ENCODE data around the gene SMARCA5.

SMARCA5 gene

DNA sequence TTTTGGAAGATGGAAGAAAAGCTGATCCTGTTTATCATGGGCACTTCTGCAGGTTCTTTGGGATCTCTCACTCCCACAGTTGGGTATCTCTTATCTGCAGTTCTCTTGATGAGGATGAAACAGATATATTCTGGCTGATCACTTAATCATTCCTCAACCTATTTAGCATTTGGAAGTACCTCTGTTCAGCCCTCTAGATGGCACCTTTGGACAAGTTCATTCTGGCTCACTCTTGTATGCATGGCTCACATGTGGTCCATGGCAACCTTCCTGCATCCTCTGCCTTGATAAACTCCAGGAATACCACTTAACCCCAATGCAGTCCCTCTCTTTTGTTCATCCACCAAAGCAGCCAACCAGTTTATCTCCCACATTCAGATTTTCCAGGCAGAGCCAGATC lies 74.2 kb downstream of the SMARCA5 start:
- TF ChIP-seq, protein P1, sequence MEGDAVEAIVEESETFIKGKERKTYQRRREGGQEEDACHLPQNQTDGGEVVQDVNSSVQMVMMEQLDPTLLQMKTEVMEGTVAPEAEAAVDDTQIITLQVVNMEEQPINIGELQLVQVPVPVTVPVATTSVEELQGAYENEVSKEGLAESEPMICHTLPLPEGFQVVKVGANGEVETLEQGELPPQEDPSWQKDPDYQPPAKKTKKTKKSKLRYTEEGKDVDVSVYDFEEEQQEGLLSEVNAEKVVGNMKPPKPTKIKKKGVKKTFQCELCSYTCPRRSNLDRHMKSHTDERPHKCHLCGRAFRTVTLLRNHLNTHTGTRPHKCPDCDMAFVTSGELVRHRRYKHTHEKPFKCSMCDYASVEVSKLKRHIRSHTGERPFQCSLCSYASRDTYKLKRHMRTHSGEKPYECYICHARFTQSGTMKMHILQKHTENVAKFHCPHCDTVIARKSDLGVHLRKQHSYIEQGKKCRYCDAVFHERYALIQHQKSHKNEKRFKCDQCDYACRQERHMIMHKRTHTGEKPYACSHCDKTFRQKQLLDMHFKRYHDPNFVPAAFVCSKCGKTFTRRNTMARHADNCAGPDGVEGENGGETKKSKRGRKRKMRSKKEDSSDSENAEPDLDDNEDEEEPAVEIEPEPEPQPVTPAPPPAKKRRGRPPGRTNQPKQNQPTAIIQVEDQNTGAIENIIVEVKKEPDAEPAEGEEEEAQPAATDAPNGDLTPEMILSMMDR (IDR thresholded peaks at IDR 0.05; ENCODE audit: low read depth, low read length): no peak
- H3K4me3 ChIP-seq (ENCODE audit: low read depth, low read length): no peak overlapping the region

DNA sequence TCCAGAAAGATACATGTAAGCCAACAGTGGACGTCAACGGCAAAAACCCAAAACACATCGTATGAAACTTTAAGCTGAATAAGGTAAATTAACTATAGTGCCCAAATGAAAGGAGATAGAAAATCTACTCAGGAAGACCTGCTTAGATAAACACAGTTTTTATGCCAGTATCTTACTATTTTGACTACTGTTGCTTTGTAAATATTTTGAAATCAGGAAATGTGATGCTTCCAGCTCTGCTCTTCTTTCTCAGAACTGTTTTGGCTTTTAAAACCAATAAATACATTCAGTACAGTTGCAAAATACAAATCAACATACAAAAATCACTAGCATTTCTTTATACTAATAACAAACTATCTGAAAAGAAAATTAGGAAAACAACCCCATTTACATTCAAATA lies 83.8 kb downstream of the SMARCA5 start:
- H3K4me3 ChIP-seq (ENCODE audit: low read depth, low read length): no peak overlapping the region
- TF ChIP-seq, protein P1 (IDR thresholded peaks at IDR 0.05; ENCODE audit: low read depth, low read length): no peak

DNA sequence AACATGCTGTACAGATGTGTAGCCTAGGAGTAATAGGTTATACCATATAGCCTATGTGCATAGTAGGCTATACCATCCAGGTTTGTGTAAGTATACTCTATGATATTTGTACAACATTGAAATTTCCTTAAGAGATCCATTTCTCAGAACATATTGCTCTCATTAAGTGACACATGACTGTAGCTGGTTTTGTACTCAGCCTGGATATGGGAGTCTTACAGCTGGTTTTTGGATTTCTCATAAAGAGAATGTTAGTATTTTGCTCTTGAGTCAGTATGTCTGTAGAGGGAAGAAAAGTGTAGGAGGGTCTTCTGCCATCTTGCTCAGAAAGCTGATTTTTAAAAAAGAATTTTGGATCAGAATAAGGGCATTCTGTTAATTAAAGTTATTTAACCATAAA lies 85.3 kb downstream of the SMARCA5 start:
- TF ChIP-seq, protein P1 (IDR thresholded peaks at IDR 0.05; ENCODE audit: low read depth, low read length): no peak
- H3K4me3 ChIP-seq (ENCODE audit: low read depth, low read length): no peak overlapping the region

DNA sequence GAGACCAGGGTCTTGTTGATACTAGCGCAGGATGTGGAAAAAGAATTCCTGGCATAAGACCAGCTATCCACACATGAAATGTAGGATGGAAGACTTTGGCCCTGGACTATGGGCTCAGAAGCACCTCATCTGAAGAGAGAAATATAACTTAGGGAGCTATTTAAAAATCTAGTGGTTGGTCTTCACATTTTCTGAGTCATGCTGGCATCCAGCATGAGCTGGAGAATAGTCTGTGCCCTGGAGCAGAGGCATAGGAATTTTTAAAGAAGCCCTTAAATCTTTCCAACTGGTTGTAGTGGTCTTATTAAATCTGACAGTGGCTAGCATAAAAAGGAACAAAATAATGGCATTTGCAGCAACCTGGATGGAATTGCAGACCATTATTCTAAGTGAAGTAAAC lies 86.3 kb downstream of the SMARCA5 start:
- TF ChIP-seq, protein P1 (IDR thresholded peaks at IDR 0.05; ENCODE audit: low read depth, low read length): no peak
- no peak overlapping the region for H3K4me3 ChIP-seq (ENCODE audit: low read depth, low read length)

DNA sequence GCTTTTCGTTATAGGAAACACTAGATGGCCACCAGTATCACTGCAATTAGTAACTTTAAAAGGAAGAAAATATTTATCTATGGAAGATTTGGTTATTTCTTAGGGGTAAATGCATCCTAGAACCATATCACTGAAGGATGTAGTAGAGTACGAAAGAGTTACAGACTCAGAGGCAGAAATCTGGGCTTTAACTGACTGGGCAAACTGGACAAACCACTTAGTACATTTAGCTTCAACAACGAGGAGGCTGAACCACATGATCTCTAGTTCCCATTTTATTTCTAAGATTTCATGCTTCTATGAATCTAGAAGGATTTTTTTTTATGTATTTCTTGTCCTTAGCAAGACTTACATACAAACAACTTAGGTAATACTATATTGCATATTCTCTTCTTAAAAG lies 93.0 kb downstream of the SMARCA5 start:
- TF ChIP-seq, protein P1 (IDR thresholded peaks at IDR 0.05; ENCODE audit: low read depth, low read length): no peak

More for the DNA sequence above, 93.0 kb downstream of the SMARCA5 start:
- H3K4me3 ChIP-seq (ENCODE audit: low read depth, low read length): no peak overlapping the region

Data from WI38 (cell line).